H1 (cell line): Measurements from ENCODE around the gene GJC3. TPM values are rescaled to one million over a fixed set of nuclear protein-coding genes. Genes with fewer than 3 reads are reported as not detected.

Source experiments
- CTCF ChIA-PET: fragments of 300-600 bp; sonication (Branson Sonifier 250); formaldehyde crosslinking; loops from one replicate; lab custom pipeline; 2021; ENCODE audit not compliant: partially characterized antibody; lab: Charles Lee
- POLR2A ChIA-PET: fragments of 300-600 bp; sonication (Branson Sonifier 250); formaldehyde crosslinking; loops from one replicate; lab custom pipeline; 2021; ENCODE audit warnings: inconsistent platforms; ENCODE audit not compliant: partially characterized antibody; lab: Charles Lee
- DNase-seq, 2 experiments: peaks; one replicate each; pipeline versions ENCODE4 v3.0.0 to v3.0.0-alpha.2; 2010 to 2022; ENCODE audit warnings: low spot score in 2 of 2, low read depth in 1 of 2, mixed read lengths in 1 of 2
- FAIRE-seq: peaks from 2 replicates; lab custom pipeline; 2011; peaks lifted over from hg19 to GRCh38; lab: Jason Lieb, UNC
- H2AFZ ChIP-seq: 2 replicates; pipeline ENCODE4 v1.8.1; 2012; ENCODE audit warnings: low read length, inconsistent platforms
- H2AK5ac ChIP-seq: 2 replicates; pipeline ENCODE4 v1.6.1; 2013; ENCODE audit warnings: low read depth, low read length
- H2BK120ac ChIP-seq: replicated peaks from 2 replicates; pipeline ENCODE3; 2013; ENCODE audit warnings: low read depth, low read length, inconsistent platforms
- H2BK12ac ChIP-seq: 2 replicates; pipeline ENCODE4 v1.6.1; 2013; ENCODE audit warnings: low read depth, low read length
- H2BK15ac ChIP-seq: 2 replicates; pipeline ENCODE4 v1.6.1; 2013; ENCODE audit warnings: low read length
- H2BK20ac ChIP-seq: 2 replicates; pipeline ENCODE4 v1.6.1; 2013; ENCODE audit warnings: low read length
- H2BK5ac ChIP-seq: 2 replicates; pipeline ENCODE4 v1.6.1; 2013; ENCODE audit warnings: low read depth, low read length
- H3K14ac ChIP-seq: 2 replicates; pipeline ENCODE4 v1.6.1; 2013; ENCODE audit warnings: inconsistent platforms; ENCODE audit not compliant: insufficient read length
- H3K18ac ChIP-seq: 2 replicates; pipeline ENCODE4 v1.6.1; 2013; ENCODE audit warnings: low read length; ENCODE audit errors: extremely low read depth
- H3K23ac ChIP-seq: 2 replicates; pipeline ENCODE4 v1.6.1; 2013; ENCODE audit warnings: inconsistent platforms; ENCODE audit not compliant: insufficient read length
- H3K23me2 ChIP-seq: 2 replicates; pipeline ENCODE4 v1.6.1; 2013; ENCODE audit warnings: low read depth, low read length
- H3K27ac ChIP-seq: 2 replicates; pipeline ENCODE4 v1.6.1; 2011; ENCODE audit warnings: low read depth, low read length, inconsistent platforms
- H3K27me3 ChIP-seq, 4 experiments: replicated peaks in 1 of 4; 1 replicate in 1 of 4; 2 replicates in 3 of 4; pipeline versions ENCODE4 v1.6.1 to v1.8.1; 2011 to 2013; ENCODE audit warnings: low read length in 3 of 4, mild to moderate bottlenecking in 3 of 4, inconsistent platforms in 2 of 4, mixed read lengths in 2 of 4, moderate library complexity in 1 of 4; ENCODE audit not compliant: control insufficient read depth in 3 of 4, insufficient read depth in 3 of 4; ENCODE audit errors: extremely low read depth in 1 of 4
- H3K36me3 ChIP-seq, 4 experiments: 2 replicates each; pipeline versions ENCODE4 v1.6.1 to v1.8.1; 2011 to 2013; ENCODE audit warnings: mild to moderate bottlenecking in 4 of 4, low read length in 3 of 4, moderate library complexity in 2 of 4, control low read depth in 1 of 4, inconsistent platforms in 1 of 4; ENCODE audit not compliant: insufficient read depth in 4 of 4, control insufficient read depth in 2 of 4
- H3K4ac ChIP-seq: replicated peaks from 2 replicates; pipeline ENCODE3; 2013; ENCODE audit warnings: low read length, low read depth, mixed read lengths, inconsistent platforms; ENCODE audit not compliant: insufficient read length
- H3K4me1 ChIP-seq, 4 experiments: replicated peaks in 1 of 4; 1 replicate in 1 of 4; 2 replicates in 3 of 4; pipeline versions ENCODE4 v1.6.1 to v1.8.1; 2011 to 2013; ENCODE audit warnings: low read length in 3 of 4, inconsistent platforms in 2 of 4, mixed read lengths in 1 of 4; ENCODE audit not compliant: insufficient read depth in 4 of 4, control insufficient read depth in 3 of 4
- H3K4me2 ChIP-seq, 2 experiments: 2 replicates each; pipeline versions ENCODE4 v1.6.1 to v1.8.1; 2011 to 2013; ENCODE audit warnings: low read depth in 2 of 2, low read length in 2 of 2, control low read depth in 1 of 2, inconsistent platforms in 1 of 2, mild to moderate bottlenecking in 1 of 2; ENCODE audit not compliant: insufficient read depth in 1 of 2
- H3K4me3 ChIP-seq, 4 experiments: fragments of 200-600, 300-600 bp in 1 of 4; sonication (generic), shearing (Covaris generic), sonication (Bioruptor Twin) in 1 of 4; 2 replicates each; pipeline versions ENCODE4 v1.5.1 to v1.8.1; 2011 to 2016; ENCODE audit warnings: low read length in 4 of 4, low read depth in 3 of 4, control low read depth in 2 of 4, inconsistent platforms in 2 of 4, mild to moderate bottlenecking in 2 of 4, mixed read lengths in 1 of 4, moderate library complexity in 1 of 4; ENCODE audit not compliant: insufficient read depth in 2 of 4; ENCODE audit errors: extremely low read depth in 1 of 4
- H3K56ac ChIP-seq: replicated peaks from 2 replicates; pipeline ENCODE3; 2013; ENCODE audit warnings: low read depth, mild to moderate bottlenecking, mixed read lengths, low read length, inconsistent platforms; ENCODE audit not compliant: insufficient read length
- H3K79me1 ChIP-seq: 2 replicates; pipeline ENCODE4 v1.6.1; 2013; ENCODE audit warnings: low read depth, low read length, control low read depth
- H3K79me2 ChIP-seq, 2 experiments: 2 replicates each; pipeline versions ENCODE4 v1.6.1 to v1.8.1; 2012 to 2013; ENCODE audit warnings: low read length in 2 of 2, mild to moderate bottlenecking in 2 of 2, inconsistent platforms in 1 of 2; ENCODE audit not compliant: insufficient read depth in 2 of 2, control insufficient read depth in 1 of 2
- H3K9ac ChIP-seq, 4 experiments: replicated peaks in 1 of 4; 1 replicate in 1 of 4; 2 replicates in 3 of 4; pipeline versions ENCODE4 v1.6.1 to v1.8.1; 2011 to 2013; ENCODE audit warnings: low read depth in 3 of 4, low read length in 3 of 4, control low read depth in 2 of 4, mild to moderate bottlenecking in 2 of 4, moderate library complexity in 2 of 4, inconsistent platforms in 1 of 4; ENCODE audit errors: extremely low read depth in 1 of 4
- H3K9me3 ChIP-seq, 2 experiments: 2 replicates each; pipeline versions ENCODE4 v1.6.1 to v1.8.1; 2012 to 2013; ENCODE audit warnings: mild to moderate bottlenecking in 2 of 2, moderate library complexity in 2 of 2, control low read depth in 1 of 2, inconsistent platforms in 1 of 2, low read depth in 1 of 2, low read length in 1 of 2, mixed read lengths in 1 of 2; ENCODE audit not compliant: insufficient read depth in 2 of 2
- H4K20me1 ChIP-seq, 2 experiments: replicated peaks in 1 of 2; 2 replicates each; pipeline versions ENCODE3 to v1.8.1; 2011 to 2013; ENCODE audit warnings: inconsistent platforms in 2 of 2, low read length in 2 of 2, mild to moderate bottlenecking in 1 of 2; ENCODE audit not compliant: insufficient read depth in 2 of 2, control insufficient read depth in 1 of 2
- H4K5ac ChIP-seq: 2 replicates; pipeline ENCODE4 v1.6.1; 2013; ENCODE audit warnings: low read length, low read depth, mixed read lengths, inconsistent platforms; ENCODE audit not compliant: insufficient read length
- H4K8ac ChIP-seq: 2 replicates; pipeline ENCODE4 v1.8.0; 2013; ENCODE audit warnings: mild to moderate bottlenecking, moderate library complexity, low read length, inconsistent platforms; ENCODE audit not compliant: insufficient read depth; ENCODE audit errors: extremely low read depth
- H4K91ac ChIP-seq: replicated peaks from 2 replicates; pipeline ENCODE3; 2013; ENCODE audit warnings: low read length, mixed read lengths, inconsistent platforms; ENCODE audit not compliant: insufficient read length
- EZH2 ChIP-seq: fragments of 200-600 bp; sonication (generic); IDR thresholded peaks from 2 replicates; pipeline ENCODE4 v1.7.1; 2012; ENCODE audit warnings: low read depth, mild to moderate bottlenecking, moderate library complexity, low read length, inconsistent platforms; ENCODE audit not compliant: severe bottlenecking
- WGBS, 2 experiments: shearing (Covaris generic) in 1 of 2; methylation state at CpG; one replicate each; pipeline versions ENCODE4 v1.1.6 to v1.1.7; 2013 to 2015; ENCODE audit warnings: low lambda C conversion rate in 2 of 2, mixed read lengths in 2 of 2, inconsistent platforms in 1 of 2, low coverage in 1 of 2, missing lambda C conversion rate in 1 of 2; ENCODE audit not compliant: insufficient replicate concordance in 2 of 2, insufficient coverage in 1 of 2, insufficient read length in 1 of 2; ENCODE audit errors: extremely low coverage in 1 of 2, missing lambda C conversion rate in 1 of 2; 5-methylcytosine and 5-hydroxymethylcytosine counted together
- polyA plus RNA-seq, 7 experiments: library from polyadenylated mRNA; depleted of rRNA in 3 of 7; stranded (reverse) in 5 of 7; unstranded in 2 of 7; fragments of >200 nt in 5 of 7; fragments of 200-250 nt in 2 of 7; gene quantifications; 1 replicate in 5 of 7; 2 replicates in 1 of 7; 4 replicates in 1 of 7; pipeline versions ENCODE4 v1.2.1 to v1.2.3, GENCODE V29; 2011 to 2013; ENCODE audit warnings: missing spikeins in 2 of 7, mixed read lengths in 2 of 7
- total RNA-seq: library from RNA; stranded (reverse); fragmentation: NEBNext Ultra II Directional; extraction: Animal tissue kit (Norgen Biotek cat#: 25700); gene quantifications from 2 replicates; pipeline ENCODE4 v1.2.1, GENCODE V29; 2021

The GJC3 gene
- total and polyA plus RNA-seq, 2 of the 8 experiments (the other 6 are each of a cell fraction or from before 2014, with no cell fraction given) = 2.7 to 3.0 TPM

- no peak overlapping the region for H3K4ac ChIP-seq
- CTCF ChIA-PET = no interaction called here
Observed at GRCh38 chr7:99881370-99881769, 48.0 kb downstream of the GJC3 start.

More at GRCh38 chr7:99881370-99881769, 48.0 kb downstream of the GJC3 start:
- Histone ChIP-seq H2AFZ (no peak overlapping the region), H2BK20ac (no peak overlapping the region), H3K14ac (no peak overlapping the region), H3K79me2 (no peaks in the 10 kb centered on the region), H3K4me2 (no peak overlapping the region), H4K20me1 (no peaks in the 10 kb centered on the region), H3K23me2 (no peaks in the 10 kb centered on the region), H3K36me3 (no peaks in the 10 kb centered on the region), H4K5ac (no peak overlapping the region)
- WGBS, 2 experiments = 87% methylated on average over 4 of the region's 4 CpGs; no CpG with 5 or more reads in 1 of the 2 experiments
- FAIRE-seq = no peak
- TF ChIP-seq EZH2 = no peak
- TF ChIP-seq, all 59 proteins: peak for 0
- Histone ChIP-seq H2BK120ac (no peak overlapping the region), H2BK12ac (no peak overlapping the region), H3K9me3 (no peaks in the 10 kb centered on the region), H4K91ac (no peak overlapping the region), H2BK15ac (no peak overlapping the region), H3K4me3 (no peak overlapping the region), H3K79me1 (no peaks in the 10 kb centered on the region), H2AK5ac (no peak overlapping the region), H4K8ac (no peak overlapping the region), H2BK5ac (no peak overlapping the region), H3K27ac (no peak overlapping the region), H3K56ac (no peak overlapping the region), H3K4me1 (no peaks in the 10 kb centered on the region), H3K27me3 (no peaks in the 10 kb centered on the region; a peak in 1 of 7 replicates), H3K23ac (no peak overlapping the region), H3K18ac (no peak overlapping the region), H3K9ac (no peak overlapping the region)
- no peak for DNase-seq
- POLR2A ChIA-PET = no interaction called here
